ENCODE data around the gene CELF2.

The CELF2 gene

GRCh38 chr10:11159543-11160215 is 142.0 kb downstream of the CELF2 start:
- DNase-seq, result no peak

GRCh38 chr10:11161096-11161495 is 143.4 kb downstream of the CELF2 start:
- no peak for DNase-seq

- no peak for DNase-seq
Observed at GRCh38 chr10:11161910-11162309, 144.2 kb downstream of the CELF2 start.

- no peak for DNase-seq
Observed at GRCh38 chr10:11162828-11163599, 145.3 kb downstream of the CELF2 start.

- no peak for DNase-seq
Observed at GRCh38 chr10:11163780-11164550, 146.3 kb downstream of the CELF2 start.

GRCh38 chr10:11164551-11164802 is 146.8 kb downstream of the CELF2 start:
- DNase-seq, result no peak

GRCh38 chr10:11164803-11165590 is 147.3 kb downstream of the CELF2 start:
- no peak for DNase-seq

- no peak for DNase-seq
Observed at GRCh38 chr10:11165591-11166543, 148.2 kb downstream of the CELF2 start.

- no peak for DNase-seq
Observed at GRCh38 chr10:11166550-11166949, 148.9 kb downstream of the CELF2 start.

- DNase-seq, result no peak
Observed at GRCh38 chr10:11167233-11167966, 149.7 kb downstream of the CELF2 start.

- DNase-seq, result no peak
Observed at GRCh38 chr10:11168423-11169090, 150.9 kb downstream of the CELF2 start.

- no peak for DNase-seq
Observed at GRCh38 chr10:11169976-11170375, 152.3 kb downstream of the CELF2 start.

GRCh38 chr10:11170574-11170973 is 152.9 kb downstream of the CELF2 start:
- DNase-seq, result no peak

- DNase-seq, result no peak
Observed at GRCh38 chr10:11170993-11171851, 153.6 kb downstream of the CELF2 start.

GRCh38 chr10:11173042-11173441 is 155.4 kb downstream of the CELF2 start:
- DNase-seq, result no peak

- no peak for DNase-seq
Observed at GRCh38 chr10:11175823-11176243, 158.2 kb downstream of the CELF2 start.

GRCh38 chr10:11176746-11177145 is 159.1 kb downstream of the CELF2 start:
- no peak for DNase-seq

GRCh38 chr10:11177381-11177780 is 159.7 kb downstream of the CELF2 start:
- no peak for DNase-seq

GRCh38 chr10:11177926-11178471 is 160.3 kb downstream of the CELF2 start:
- no peak for DNase-seq

Data from NCI-H187 (cell line).